Measurements from ENCODE around the gene IP6K2.
A peak's percentile ranks its signal among the peaks of the same experiment; 100 is the strongest.

The IP6K2 gene

GRCh38 chr3:48662145-48662752, 54.8 kb downstream of the IP6K2 start:
- DNase-seq (ENCODE audit: low read depth): no peak
- no peak for TF ChIP-seq CTCF (conservative IDR thresholded peaks at IDR 0.05; ENCODE audit: low read depth, low read length)
- peak overlapping the region; percentile 51 for H3K4me3 ChIP-seq (ENCODE audit: low read length)

GRCh38 chr3:48661501-48662144, 55.4 kb downstream of the IP6K2 start:
- DNase-seq (ENCODE audit: low read depth): no peak
- H3K4me3 ChIP-seq (ENCODE audit: low read length): peak overlapping the region; percentile 51
- TF ChIP-seq CTCF (conservative IDR thresholded peaks at IDR 0.05; ENCODE audit: low read depth, low read length): no peak

GRCh38 chr3:48660800-48661400, 56.1 kb downstream of the IP6K2 start:
- H3K4me3 ChIP-seq (ENCODE audit: low read length): no peak overlapping the region
- TF ChIP-seq CTCF (conservative IDR thresholded peaks at IDR 0.05; ENCODE audit: low read depth, low read length): no peak
- no peak for DNase-seq (ENCODE audit: low read depth)

GRCh38 chr3:48656841-48657281, 60.2 kb downstream of the IP6K2 start:
- no peak overlapping the region for H3K4me3 ChIP-seq (ENCODE audit: low read length)
- no peak for DNase-seq (ENCODE audit: low read depth)
- TF ChIP-seq CTCF (conservative IDR thresholded peaks at IDR 0.05; ENCODE audit: low read depth, low read length): no peak

- DNase-seq (ENCODE audit: low read depth): no peak
- peak overlapping the region; percentile 36 for H3K4me3 ChIP-seq (ENCODE audit: low read length)
These were observed 60.8 kb downstream of the IP6K2 start for GRCh38 chr3:48656061-48656840.

GRCh38 chr3:48655606-48656005, 61.4 kb downstream of the IP6K2 start:
- peak overlapping the region; percentile 34 for H3K4me3 ChIP-seq (ENCODE audit: low read length)
- no peak for TF ChIP-seq CTCF (conservative IDR thresholded peaks at IDR 0.05; ENCODE audit: low read depth, low read length)
- no peak for DNase-seq (ENCODE audit: low read depth)

More at GRCh38 chr3:48656061-48656840, 60.8 kb downstream of the IP6K2 start:
- peak; percentile 60 for TF ChIP-seq CTCF (conservative IDR thresholded peaks at IDR 0.05; ENCODE audit: low read depth, low read length)

Measured in retinal pigment epithelial cell (primary cell).